DND-41 (cell line): Measurements from ENCODE around the gene GDPGP1.

Experiments
- ATAC-seq: fragments of 200-7000 bp; cut with Tn5 transposase; 3 replicates; pipeline ENCODE4 v1.9.1; 2021; ENCODE audit warnings: low read depth; ENCODE audit not compliant: insufficient read depth
- DNase-seq: peaks from one replicate; pipeline ENCODE4 v3.0.0-alpha.2; 2020
- H2AFZ ChIP-seq: 2 replicates; pipeline ENCODE4 v1.6.0; 2012; ENCODE audit warnings: low read depth, low read length
- H3K27ac ChIP-seq: 2 replicates; pipeline ENCODE4 v1.5.1; 2012; ENCODE audit warnings: low read length, inconsistent platforms
- H3K27me3 ChIP-seq: fragments of 200-600 bp; sonication (generic); 2 replicates; pipeline ENCODE4 v1.6.0; 2012; ENCODE audit warnings: low read length, mild to moderate bottlenecking, inconsistent platforms; ENCODE audit not compliant: insufficient read depth, poor library complexity
- H3K36me3 ChIP-seq: 2 replicates; pipeline ENCODE4 v1.5.1; 2012; ENCODE audit warnings: low read length, inconsistent platforms; ENCODE audit not compliant: insufficient read depth
- H3K4me1 ChIP-seq: 2 replicates; pipeline ENCODE4 v1.5.1; 2012; ENCODE audit warnings: mild to moderate bottlenecking, low read length; ENCODE audit not compliant: insufficient read depth
- H3K4me2 ChIP-seq: 2 replicates; pipeline ENCODE4 v1.6.0; 2012; ENCODE audit warnings: mild to moderate bottlenecking, moderate library complexity, low read length, inconsistent platforms; ENCODE audit not compliant: insufficient read depth
- H3K4me3 ChIP-seq, 2 experiments: fragments of 200-600 bp in 1 of 2; shearing (Covaris generic) in 1 of 2; 2 replicates each; pipeline ENCODE4 v1.5.1; 2012 to 2016; ENCODE audit warnings: inconsistent platforms in 2 of 2, low read length in 2 of 2, mild to moderate bottlenecking in 2 of 2, low read depth in 1 of 2, moderate library complexity in 1 of 2
- H3K79me2 ChIP-seq: 2 replicates; pipeline ENCODE4 v1.6.0; 2012; ENCODE audit warnings: low read length, inconsistent platforms; ENCODE audit not compliant: insufficient read depth
- H3K9ac ChIP-seq: 2 replicates; pipeline ENCODE4 v1.6.0; 2012; ENCODE audit warnings: low read depth, mild to moderate bottlenecking, inconsistent platforms, low read length, moderate library complexity
- H3K9me3 ChIP-seq: 2 replicates; pipeline ENCODE4 v1.5.1; 2012; ENCODE audit warnings: low read length, moderate library complexity, mild to moderate bottlenecking, inconsistent platforms; ENCODE audit not compliant: insufficient read depth, severe bottlenecking
- H4K20me1 ChIP-seq: 2 replicates; pipeline ENCODE4 v1.6.0; 2012; ENCODE audit warnings: low read length; ENCODE audit not compliant: insufficient read depth
- CTCF ChIP-seq: IDR thresholded peaks from 2 replicates; pipeline ENCODE4 v1.5.1; 2012; ENCODE audit warnings: borderline replicate concordance, low read length, moderate library complexity, mild to moderate bottlenecking; ENCODE audit not compliant: poor library complexity, severe bottlenecking; ENCODE audit errors: extremely low read depth
- EZH2 ChIP-seq: IDR thresholded peaks from 3 replicates; pipeline ENCODE4 v1.6.1; 2012; ENCODE audit warnings: borderline replicate concordance, low read depth, mild to moderate bottlenecking, moderate library complexity, low read length, inconsistent platforms; ENCODE audit not compliant: severe bottlenecking

GDPGP1 gene

GRCh38 chr15:90188914-90189748 lies 44.9 kb upstream of the GDPGP1 start:
- no peak for DNase-seq
- no peak overlapping the region for H3K4me3 ChIP-seq
- H3K4me2 ChIP-seq = no peak overlapping the region
- no peaks in the 10 kb centered on the region for H3K36me3 ChIP-seq
- no peak for ATAC-seq
- H3K4me1 ChIP-seq = peaks cover 21% of the 10 kb centered on the region
- H3K9me3 ChIP-seq = no peaks in the 10 kb centered on the region
- TF ChIP-seq EZH2 = no peak
- no peak for TF ChIP-seq CTCF
- H4K20me1 ChIP-seq = no peaks in the 10 kb centered on the region
- H3K9ac ChIP-seq = no peak overlapping the region
- H3K27me3 ChIP-seq = peaks cover 20% of the 10 kb centered on the region
- H2AFZ ChIP-seq = no peak overlapping the region
- H3K27ac ChIP-seq = no peak overlapping the region
- no peaks in the 10 kb centered on the region for H3K79me2 ChIP-seq

- Histone ChIP-seq H3K4me1 (peaks cover 20% of the 10 kb centered on the region), H3K79me2 (no peaks in the 10 kb centered on the region), H3K9ac (no peak overlapping the region), H3K4me2 (no peak overlapping the region), H4K20me1 (no peaks in the 10 kb centered on the region), H3K9me3 (no peaks in the 10 kb centered on the region), H2AFZ (no peak overlapping the region), H3K27ac (no peak overlapping the region), H3K36me3 (no peaks in the 10 kb centered on the region), H3K27me3 (peaks cover 12% of the 10 kb centered on the region), H3K4me3 (no peak overlapping the region)
- DNase-seq (no peak), ATAC-seq (no peak)
- no peak for TF ChIP-seq EZH2
- TF ChIP-seq CTCF = no peak
Measured at GRCh38 chr15:90189781-90190467, 44.1 kb upstream of the GDPGP1 start.

DNA sequence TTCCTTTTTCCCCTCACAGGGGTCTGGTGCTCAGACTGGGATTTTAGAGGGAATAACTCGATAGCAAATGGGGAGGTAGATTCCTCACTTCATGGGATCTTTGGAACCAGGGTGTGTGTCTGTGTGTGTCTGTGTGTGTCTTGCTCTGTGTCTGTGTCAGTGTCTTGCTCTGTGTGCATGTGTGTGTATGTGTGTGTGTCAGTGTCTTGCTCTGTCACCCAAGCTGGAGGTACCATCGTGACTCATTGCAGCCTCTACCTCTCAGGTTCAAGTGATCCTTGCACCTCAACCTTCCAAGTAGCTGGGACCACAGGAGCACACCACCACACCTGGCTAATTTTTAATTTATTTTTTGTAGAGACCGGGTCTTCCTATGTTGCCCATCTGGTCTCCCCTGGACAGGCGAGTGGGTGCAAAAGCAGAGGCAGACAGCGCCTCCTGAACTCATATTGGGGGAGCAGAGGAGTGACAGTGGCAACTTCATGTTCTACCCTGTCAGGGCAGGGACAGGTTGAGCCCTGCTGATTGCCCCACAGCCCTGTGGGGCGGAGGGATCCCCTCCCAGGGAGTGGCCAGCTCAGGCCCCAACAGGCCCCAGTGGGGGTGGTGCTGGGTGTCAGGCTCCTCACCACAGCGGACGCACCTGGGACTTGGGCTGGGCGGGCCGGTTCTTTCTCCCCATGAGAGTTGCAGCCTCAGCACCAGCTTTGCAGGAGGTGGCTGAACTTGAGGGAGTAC lies 43.2 kb upstream of the GDPGP1 start:
- Histone ChIP-seq H3K4me2 (no peak overlapping the region), H3K4me3 (no peak overlapping the region), H2AFZ (no peak overlapping the region), H3K9me3 (no peaks in the 10 kb centered on the region), H3K9ac (no peak overlapping the region), H3K27me3 (peaks cover 3% of the 10 kb centered on the region), H3K27ac (no peak overlapping the region), H3K36me3 (no peaks in the 10 kb centered on the region), H3K79me2 (no peaks in the 10 kb centered on the region), H3K4me1 (peaks cover 12% of the 10 kb centered on the region), H4K20me1 (no peaks in the 10 kb centered on the region)
- no peak for DNase-seq
- ATAC-seq = no peak
- TF ChIP-seq CTCF = no peak
- no peak for TF ChIP-seq EZH2
